ENCODE data around the gene PRPF6.

- no peak for TF ChIP-seq POLR2A (IDR thresholded peaks at IDR 0.05)
- no peak for TF ChIP-seq POLR2AphosphoS5 (IDR thresholded peaks at IDR 0.05)
- TF ChIP-seq CTCF (IDR thresholded peaks at IDR 0.05): no peak
- TF ChIP-seq EP300 (IDR thresholded peaks at IDR 0.05): no peak
Observed at GRCh38 chr20:63964412-63964811, 16.5 kb upstream of the PRPF6 start.
